Cardiac fibroblast (primary cell): ENCODE measurements around the gene CACNG3.

ENCODE experiments used
- DNase-seq, 2 donors: peaks; one replicate each; pipeline versions ENCODE4 v3.0.0 to v3.0.0-alpha.2; 2010; ENCODE audit warnings: low read depth in 2 of 2
- H3K4me3 ChIP-seq, 2 donors: replicated peaks in 1 of 2; 1 replicate in 1 of 2; 2 replicates in 1 of 2; pipeline ENCODE4 v1.5.1; 2011; ENCODE audit warnings: low read depth in 2 of 2, low read length in 2 of 2, mild to moderate bottlenecking in 2 of 2, moderate library complexity in 1 of 2
- TF ChIP-seq, protein P1 (sequence below): IDR thresholded peaks from one replicate; pipeline ENCODE4 v1.5.1; 2011; ENCODE audit warnings: low read depth, mild to moderate bottlenecking, low read length, inconsistent platforms

CACNG3 gene

DNA sequence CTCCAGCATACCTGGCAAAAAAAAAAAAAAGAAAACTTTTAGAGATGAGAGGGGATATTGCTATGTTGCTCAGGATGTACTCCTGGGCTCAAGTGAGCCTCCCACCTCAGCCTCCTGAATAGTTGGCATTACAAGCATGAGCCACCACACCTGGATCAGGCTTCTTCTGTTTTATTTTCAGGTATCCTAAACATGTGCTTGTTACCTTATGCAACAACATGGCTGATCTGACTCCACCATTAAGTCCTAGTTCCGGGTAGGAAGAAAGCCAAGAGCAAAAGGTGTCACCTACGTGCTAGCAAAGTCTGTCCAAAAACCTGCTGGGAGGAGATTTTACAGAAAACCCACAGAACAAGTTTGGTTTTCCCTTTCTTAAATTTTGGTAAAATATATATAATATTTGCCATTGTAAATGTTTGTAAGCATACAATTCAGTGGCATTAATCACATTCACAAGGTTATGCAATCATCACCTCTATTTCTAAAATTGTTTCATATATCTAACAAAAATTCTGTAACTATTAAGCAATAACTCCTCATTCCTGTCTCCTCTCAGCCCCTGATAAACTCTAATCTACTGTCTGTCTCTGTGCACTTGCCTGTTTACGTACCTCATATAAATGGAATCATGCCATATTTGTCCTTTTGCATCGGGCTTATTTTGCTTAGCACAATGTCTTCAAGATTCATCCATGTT, 9.1 kb upstream of the CACNG3 start:
- TF ChIP-seq, protein P1, sequence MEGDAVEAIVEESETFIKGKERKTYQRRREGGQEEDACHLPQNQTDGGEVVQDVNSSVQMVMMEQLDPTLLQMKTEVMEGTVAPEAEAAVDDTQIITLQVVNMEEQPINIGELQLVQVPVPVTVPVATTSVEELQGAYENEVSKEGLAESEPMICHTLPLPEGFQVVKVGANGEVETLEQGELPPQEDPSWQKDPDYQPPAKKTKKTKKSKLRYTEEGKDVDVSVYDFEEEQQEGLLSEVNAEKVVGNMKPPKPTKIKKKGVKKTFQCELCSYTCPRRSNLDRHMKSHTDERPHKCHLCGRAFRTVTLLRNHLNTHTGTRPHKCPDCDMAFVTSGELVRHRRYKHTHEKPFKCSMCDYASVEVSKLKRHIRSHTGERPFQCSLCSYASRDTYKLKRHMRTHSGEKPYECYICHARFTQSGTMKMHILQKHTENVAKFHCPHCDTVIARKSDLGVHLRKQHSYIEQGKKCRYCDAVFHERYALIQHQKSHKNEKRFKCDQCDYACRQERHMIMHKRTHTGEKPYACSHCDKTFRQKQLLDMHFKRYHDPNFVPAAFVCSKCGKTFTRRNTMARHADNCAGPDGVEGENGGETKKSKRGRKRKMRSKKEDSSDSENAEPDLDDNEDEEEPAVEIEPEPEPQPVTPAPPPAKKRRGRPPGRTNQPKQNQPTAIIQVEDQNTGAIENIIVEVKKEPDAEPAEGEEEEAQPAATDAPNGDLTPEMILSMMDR: no peak
- no peak overlapping the region for H3K4me3 ChIP-seq
- no peak for DNase-seq

DNA sequence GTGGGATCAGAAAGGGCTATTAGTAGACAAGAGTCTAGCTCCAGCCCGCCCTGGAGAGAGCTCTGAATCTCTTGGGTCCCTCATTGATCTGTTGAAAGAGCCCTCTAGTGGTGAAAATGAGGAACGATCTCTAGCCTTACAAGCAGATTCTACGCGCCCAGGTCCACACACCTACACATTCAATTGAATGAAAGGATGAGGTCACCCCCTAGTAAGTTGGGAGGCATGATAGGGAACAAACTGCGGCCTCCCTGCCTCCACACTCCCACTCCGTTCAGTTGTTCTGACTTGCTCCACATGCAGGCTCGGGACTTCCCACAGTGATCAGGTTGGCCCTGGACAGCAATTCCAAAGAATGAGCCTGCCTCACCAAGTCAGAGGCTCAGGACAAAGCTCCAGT, 2.9 kb upstream of the CACNG3 start:
- H3K4me3 ChIP-seq: no peak overlapping the region
- peak; percentile 39 to 45 for DNase-seq
- TF ChIP-seq, protein P1: peak; percentile 54

DNA sequence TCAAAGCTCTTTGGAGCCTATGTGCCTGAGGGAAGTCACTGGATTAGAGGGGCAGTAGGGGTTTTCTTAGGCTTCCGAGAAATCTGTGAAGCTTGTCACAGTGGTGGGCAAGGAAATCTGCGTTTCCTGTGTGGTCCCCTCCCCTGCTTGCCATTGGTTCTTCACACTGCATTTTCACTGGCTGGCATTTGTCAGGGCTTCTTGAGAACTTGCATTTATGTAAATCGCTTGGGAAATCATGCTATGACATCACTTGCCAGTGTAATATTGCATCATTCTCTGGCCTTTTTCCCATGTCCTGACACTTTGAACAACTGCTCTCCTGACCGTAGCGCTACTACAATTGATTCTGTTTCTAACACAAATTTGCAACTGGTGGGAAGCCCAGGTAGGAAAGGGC, 1.8 kb downstream of the CACNG3 start:
- TF ChIP-seq, protein P1: no peak
- peak in 1 of 2 donors; percentile 7 for DNase-seq
- H3K4me3 ChIP-seq: no peak overlapping the region

DNA sequence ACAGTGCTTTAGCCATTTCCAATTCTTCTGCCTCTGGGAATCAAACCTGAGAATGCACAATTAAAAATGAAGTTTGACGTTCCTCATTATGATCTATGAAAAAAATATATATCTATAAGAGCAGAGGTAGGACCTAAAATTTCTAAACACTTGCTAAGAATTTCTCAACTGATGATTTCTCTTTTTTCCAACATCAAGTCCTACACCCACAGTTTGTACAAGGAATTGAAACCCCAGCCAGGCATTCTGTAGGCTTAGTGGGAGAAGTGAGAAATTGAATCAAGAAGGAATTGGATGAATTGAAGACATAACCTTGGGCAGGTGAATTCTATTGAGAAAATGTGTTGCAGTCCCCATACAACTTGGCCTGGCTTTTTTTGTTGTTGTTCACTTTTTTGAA, 2.7 kb downstream of the CACNG3 start:
- TF ChIP-seq, protein P1: no peak
- H3K4me3 ChIP-seq: no peak overlapping the region
- DNase-seq: no peak

DNA sequence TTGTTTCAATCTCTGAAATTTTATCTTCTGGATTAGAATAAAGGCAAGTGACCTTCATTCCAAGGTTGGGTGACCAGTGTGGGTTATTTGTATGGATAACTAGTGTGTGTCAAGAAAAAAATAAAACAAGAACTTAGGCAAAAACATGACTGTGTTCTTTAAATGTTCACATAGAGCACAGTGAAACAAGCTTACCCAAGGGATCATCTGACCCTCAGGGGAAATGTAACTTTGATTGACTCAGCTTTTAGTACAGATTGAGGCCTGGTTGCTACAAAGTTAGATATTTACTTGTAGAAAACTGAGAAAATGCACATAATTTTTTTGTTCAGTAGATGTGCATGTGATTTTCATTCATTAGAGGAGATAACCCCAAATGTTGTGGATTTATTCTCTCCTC, 6.7 kb downstream of the CACNG3 start:
- TF ChIP-seq, protein P1: no peak
- no peak overlapping the region for H3K4me3 ChIP-seq
- no peak for DNase-seq

DNA sequence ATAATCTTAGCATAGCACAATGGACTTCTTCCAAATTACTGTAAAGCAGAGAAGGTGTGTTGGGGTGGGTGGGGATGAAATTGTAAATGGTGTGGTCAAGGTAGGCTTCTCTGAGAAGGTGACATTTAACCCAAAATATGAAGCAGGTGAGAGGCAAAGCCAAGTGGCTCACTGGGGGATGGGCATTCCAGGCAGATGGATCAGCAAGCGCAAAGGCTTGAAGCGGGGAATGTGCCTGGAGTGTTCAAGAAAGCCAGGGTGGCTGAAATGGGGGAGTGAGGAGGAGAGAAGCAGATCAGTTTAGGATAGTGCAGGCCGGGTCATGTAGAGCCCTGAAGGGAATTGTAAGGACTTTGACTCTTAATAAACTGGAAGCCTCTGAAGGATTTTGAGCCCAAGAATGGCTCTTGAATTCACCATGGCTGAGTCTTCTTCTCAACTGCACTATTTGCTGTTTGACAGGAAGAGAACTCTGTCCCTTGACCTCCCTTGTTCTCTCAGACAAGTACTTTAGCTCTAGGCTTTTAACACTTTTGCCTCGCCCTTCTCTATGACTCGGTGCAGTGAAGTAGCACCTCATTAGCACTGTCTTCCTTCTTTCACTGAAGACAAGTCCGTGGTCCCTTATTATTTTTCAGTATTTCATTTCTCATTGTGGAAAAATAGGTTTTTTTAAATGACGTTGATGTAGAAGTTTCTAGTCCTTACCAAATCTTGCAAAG, 14.7 kb downstream of the CACNG3 start:
- no peak overlapping the region for H3K4me3 ChIP-seq
- no peak for DNase-seq
- TF ChIP-seq, protein P1: no peak
